ENCODE measurements around the gene DIP2C. TPM values are rescaled to one million over a fixed set of nuclear protein-coding genes. Genes with fewer than 3 reads are reported as not detected.

The DIP2C gene
- total RNA-seq, 2 donors from 2014 or later = 13.0 to 13.7 TPM

- no peak for DNase-seq
These were observed 58.2 kb downstream of the DIP2C start for GRCh38 chr10:631266-631665.

DNA sequence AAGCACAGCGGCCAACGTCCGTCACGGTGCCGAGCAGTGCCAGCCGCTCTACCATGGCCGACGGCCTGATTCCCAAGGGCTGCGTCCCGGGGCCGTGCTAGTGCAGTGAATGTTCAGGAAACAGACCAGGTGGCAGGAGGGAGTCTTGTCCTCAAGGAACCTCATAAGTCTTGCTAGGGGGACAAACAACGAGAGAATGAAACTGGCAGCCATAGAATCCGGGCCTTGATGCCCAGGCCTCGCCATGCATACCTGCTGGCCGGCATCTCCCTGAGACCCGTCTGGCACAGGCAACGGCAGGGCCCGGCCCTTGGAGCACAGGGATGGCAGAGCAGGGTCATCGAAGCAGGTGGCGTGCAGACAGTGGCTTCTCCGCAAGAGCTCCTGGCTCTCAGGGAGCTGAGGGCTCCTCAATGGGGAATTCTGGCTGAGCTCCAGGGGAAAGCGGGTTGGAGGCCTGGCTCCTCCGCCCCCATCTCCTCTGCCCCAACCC lies 58.8 kb downstream of the DIP2C start:
- H3K9ac ChIP-seq (ENCODE audit: extremely low read depth, low read length, poor library complexity, severe bottlenecking) = no peak overlapping the region
- no peaks in the 10 kb centered on the region for H3K9me3 Mint-ChIP-seq
- H3K36me3 ChIP-seq (ENCODE audit: control insufficient read depth, insufficient read depth, low read length) = peaks cover 3% of the 10 kb centered on the region
- TF ChIP-seq, protein P1, sequence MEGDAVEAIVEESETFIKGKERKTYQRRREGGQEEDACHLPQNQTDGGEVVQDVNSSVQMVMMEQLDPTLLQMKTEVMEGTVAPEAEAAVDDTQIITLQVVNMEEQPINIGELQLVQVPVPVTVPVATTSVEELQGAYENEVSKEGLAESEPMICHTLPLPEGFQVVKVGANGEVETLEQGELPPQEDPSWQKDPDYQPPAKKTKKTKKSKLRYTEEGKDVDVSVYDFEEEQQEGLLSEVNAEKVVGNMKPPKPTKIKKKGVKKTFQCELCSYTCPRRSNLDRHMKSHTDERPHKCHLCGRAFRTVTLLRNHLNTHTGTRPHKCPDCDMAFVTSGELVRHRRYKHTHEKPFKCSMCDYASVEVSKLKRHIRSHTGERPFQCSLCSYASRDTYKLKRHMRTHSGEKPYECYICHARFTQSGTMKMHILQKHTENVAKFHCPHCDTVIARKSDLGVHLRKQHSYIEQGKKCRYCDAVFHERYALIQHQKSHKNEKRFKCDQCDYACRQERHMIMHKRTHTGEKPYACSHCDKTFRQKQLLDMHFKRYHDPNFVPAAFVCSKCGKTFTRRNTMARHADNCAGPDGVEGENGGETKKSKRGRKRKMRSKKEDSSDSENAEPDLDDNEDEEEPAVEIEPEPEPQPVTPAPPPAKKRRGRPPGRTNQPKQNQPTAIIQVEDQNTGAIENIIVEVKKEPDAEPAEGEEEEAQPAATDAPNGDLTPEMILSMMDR (conservative IDR thresholded peaks at IDR 0.05) = no peak
- no peaks in the 10 kb centered on the region for H3K36me3 Mint-ChIP-seq (ENCODE audit: low read depth)
- no peaks in the 10 kb centered on the region for H3K27me3 Mint-ChIP-seq (ENCODE audit: insufficient read depth)
- H3K27me3 ChIP-seq (ENCODE audit: control insufficient read depth, insufficient read depth, low read length, poor library complexity, severe bottlenecking) = no peaks in the 10 kb centered on the region
- no peak overlapping the region for H3K4me3 Mint-ChIP-seq
- WGBS, 2 experiments (ENCODE audit: insufficient coverage in 1 of 2, insufficient read length in 1 of 2) = 90 to 98% methylated on average over 20 to 23 of the region's 23 CpGs
- DNase-seq = no peak
- peak overlapping the region; percentile 10 for H3K27ac ChIP-seq (ENCODE audit: low read depth, low read length)
- no peaks in the 10 kb centered on the region for H3K9me3 ChIP-seq (ENCODE audit: control insufficient read depth, low read length)
- H3K4me1 ChIP-seq (ENCODE audit: control insufficient read depth, insufficient read depth, low read length) = no peaks in the 10 kb centered on the region
- H3K4me1 Mint-ChIP-seq = peaks cover 6% of the 10 kb centered on the region
- H3K4me3 ChIP-seq (ENCODE audit: low read length) = no peak overlapping the region
- H3K27ac Mint-ChIP-seq = no peak overlapping the region

More at GRCh38 chr10:631266-631665, 58.2 kb downstream of the DIP2C start:
- TF ChIP-seq, protein P1 (conservative IDR thresholded peaks at IDR 0.05) = no peak
- Histone ChIP-seq H3K4me1 (ENCODE audit: control insufficient read depth, insufficient read depth, low read length) (no peaks in the 10 kb centered on the region), H3K27me3 (ENCODE audit: control insufficient read depth, insufficient read depth, low read length, poor library complexity, severe bottlenecking) (no peaks in the 10 kb centered on the region), H3K4me3 (ENCODE audit: low read length) (no peak overlapping the region), H3K9me3 (ENCODE audit: control insufficient read depth, low read length) (no peaks in the 10 kb centered on the region), H3K36me3 (ENCODE audit: control insufficient read depth, insufficient read depth, low read length) (peaks cover 3% of the 10 kb centered on the region), H3K9ac (ENCODE audit: extremely low read depth, low read length, poor library complexity, severe bottlenecking) (no peak overlapping the region), H3K27ac (ENCODE audit: low read depth, low read length) (no peak overlapping the region)
- peaks cover 2% of the 10 kb centered on the region for H3K4me1 Mint-ChIP-seq
- H3K36me3 Mint-ChIP-seq (ENCODE audit: low read depth) = no peaks in the 10 kb centered on the region
- H3K9me3 Mint-ChIP-seq = no peaks in the 10 kb centered on the region
- no peaks in the 10 kb centered on the region for H3K27me3 Mint-ChIP-seq (ENCODE audit: insufficient read depth)
- H3K4me3 Mint-ChIP-seq = no peak overlapping the region
- 91 to 92% methylated on average over 9 to 10 of the region's 11 CpGs for WGBS, 2 experiments (ENCODE audit: insufficient coverage in 1 of 2, insufficient read length in 1 of 2)
- H3K27ac Mint-ChIP-seq = no peak overlapping the region

DNA sequence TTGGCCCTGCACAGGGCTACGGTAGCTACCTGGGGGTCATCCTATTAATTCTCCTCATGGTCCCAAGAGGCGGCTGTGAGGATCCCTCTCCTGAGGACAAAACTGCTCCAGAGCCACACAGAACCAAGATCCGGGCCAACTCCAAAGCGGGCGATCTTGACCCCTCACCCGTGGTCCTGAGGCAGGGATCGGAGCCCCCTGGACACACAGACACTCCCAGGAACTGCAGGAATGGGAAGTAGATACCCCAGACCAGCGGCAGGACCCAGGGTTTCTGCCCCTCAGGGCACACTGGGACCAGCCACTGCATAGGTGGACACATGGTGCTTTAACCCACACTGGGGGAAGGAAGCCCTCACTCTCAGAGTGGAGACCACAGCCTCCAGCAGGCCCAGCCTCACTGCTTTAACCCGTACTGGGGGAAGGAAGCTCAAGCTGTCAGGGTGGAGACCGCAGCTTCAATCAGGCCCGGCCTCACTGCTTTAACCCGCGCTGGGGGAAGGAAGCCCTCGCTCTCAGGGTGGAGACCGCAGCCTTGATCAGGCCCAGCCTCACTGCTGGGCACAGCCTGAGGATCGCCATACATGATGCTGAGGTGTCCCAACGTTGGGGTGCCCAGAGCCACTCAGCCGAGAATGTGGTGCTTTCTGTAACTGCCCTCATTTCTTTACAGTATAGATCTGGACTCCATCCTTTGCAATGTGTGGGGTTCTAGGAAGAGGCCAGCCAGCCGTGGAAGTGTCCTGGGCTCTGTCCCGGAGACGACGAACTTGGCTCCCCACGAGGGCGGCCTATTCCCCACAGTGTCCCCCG lies 60.1 kb downstream of the DIP2C start:
- H3K27me3 ChIP-seq (ENCODE audit: control insufficient read depth, insufficient read depth, low read length, poor library complexity, severe bottlenecking) = no peaks in the 10 kb centered on the region
- 93 to 96% methylated on average over 7 to 25 of the region's 25 CpGs for WGBS, 2 experiments (ENCODE audit: insufficient coverage in 1 of 2, insufficient read length in 1 of 2)
- Mint-ChIP-seq H3K36me3 (ENCODE audit: low read depth) (no peaks in the 10 kb centered on the region), H3K4me3 (no peak overlapping the region), H3K27ac (no peak overlapping the region), H3K27me3 (ENCODE audit: insufficient read depth) (no peaks in the 10 kb centered on the region), H3K4me1 (peaks cover 15% of the 10 kb centered on the region), H3K9me3 (no peaks in the 10 kb centered on the region)
- H3K9me3 ChIP-seq (ENCODE audit: control insufficient read depth, low read length) = no peaks in the 10 kb centered on the region
- H3K27ac ChIP-seq (ENCODE audit: low read depth, low read length) = no peak overlapping the region
- no peak overlapping the region for H3K9ac ChIP-seq (ENCODE audit: extremely low read depth, low read length, poor library complexity, severe bottlenecking)
- no peak overlapping the region for H3K4me3 ChIP-seq (ENCODE audit: low read length)
- peaks cover 10% of the 10 kb centered on the region for H3K4me1 ChIP-seq (ENCODE audit: control insufficient read depth, insufficient read depth, low read length)
- peaks cover 3% of the 10 kb centered on the region for H3K36me3 ChIP-seq (ENCODE audit: control insufficient read depth, insufficient read depth, low read length)
- TF ChIP-seq, protein P1 (conservative IDR thresholded peaks at IDR 0.05) = no peak
- no peak for DNase-seq
